D721Med (cell line): ENCODE results near the gene GPR183.

ENCODE experiments used
- DNase-seq: peaks from one replicate; pipeline ENCODE4 v3.0.0; 2011; ENCODE audit warnings: low spot score; ENCODE audit not compliant: insufficient read length
- FAIRE-seq: peaks from 2 replicates; lab custom pipeline; 2011; peaks lifted over from hg19 to GRCh38; lab: Jason Lieb, UNC
- TF ChIP-seq, protein P1 (sequence below): IDR thresholded peaks from 2 replicates; pipeline ENCODE4 v1.5.1; 2012; ENCODE audit warnings: mild to moderate bottlenecking, control low read depth; ENCODE audit not compliant: insufficient read depth; ENCODE audit errors: missing control alignments

The GPR183 gene

DNA sequence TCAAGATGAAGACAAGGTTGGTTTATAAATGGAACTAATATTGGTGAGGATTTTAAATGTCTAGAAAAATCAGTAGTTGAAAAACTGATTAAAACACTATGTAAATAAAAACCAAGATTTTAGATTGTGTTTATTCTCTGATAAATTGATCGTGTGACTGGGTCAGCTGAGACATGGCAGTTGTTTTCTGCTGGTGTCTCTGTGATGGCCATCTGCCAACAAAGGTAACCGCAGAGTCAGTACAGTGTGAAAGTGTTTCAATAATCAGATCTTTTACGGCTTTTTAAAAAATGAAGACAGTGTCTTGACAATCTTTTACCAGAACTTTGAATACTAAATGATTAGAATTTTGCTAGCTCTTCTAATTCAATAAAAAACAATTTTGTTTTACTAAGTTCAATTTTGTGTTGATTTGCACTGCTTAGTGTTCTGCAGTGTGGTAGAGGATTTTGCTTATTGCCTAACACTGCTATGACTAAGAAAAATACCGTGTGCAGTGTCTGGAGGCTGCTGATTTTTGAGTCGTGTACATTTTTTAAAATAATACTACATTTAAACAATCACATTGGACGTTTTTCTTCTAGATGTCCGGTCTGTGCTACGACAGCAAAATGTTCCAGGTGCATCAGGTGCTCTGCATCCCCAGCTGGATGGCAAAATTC, 32.7 kb upstream of the GPR183 start:
- FAIRE-seq (no peak), DNase-seq (no peak)
- TF ChIP-seq, protein P1, sequence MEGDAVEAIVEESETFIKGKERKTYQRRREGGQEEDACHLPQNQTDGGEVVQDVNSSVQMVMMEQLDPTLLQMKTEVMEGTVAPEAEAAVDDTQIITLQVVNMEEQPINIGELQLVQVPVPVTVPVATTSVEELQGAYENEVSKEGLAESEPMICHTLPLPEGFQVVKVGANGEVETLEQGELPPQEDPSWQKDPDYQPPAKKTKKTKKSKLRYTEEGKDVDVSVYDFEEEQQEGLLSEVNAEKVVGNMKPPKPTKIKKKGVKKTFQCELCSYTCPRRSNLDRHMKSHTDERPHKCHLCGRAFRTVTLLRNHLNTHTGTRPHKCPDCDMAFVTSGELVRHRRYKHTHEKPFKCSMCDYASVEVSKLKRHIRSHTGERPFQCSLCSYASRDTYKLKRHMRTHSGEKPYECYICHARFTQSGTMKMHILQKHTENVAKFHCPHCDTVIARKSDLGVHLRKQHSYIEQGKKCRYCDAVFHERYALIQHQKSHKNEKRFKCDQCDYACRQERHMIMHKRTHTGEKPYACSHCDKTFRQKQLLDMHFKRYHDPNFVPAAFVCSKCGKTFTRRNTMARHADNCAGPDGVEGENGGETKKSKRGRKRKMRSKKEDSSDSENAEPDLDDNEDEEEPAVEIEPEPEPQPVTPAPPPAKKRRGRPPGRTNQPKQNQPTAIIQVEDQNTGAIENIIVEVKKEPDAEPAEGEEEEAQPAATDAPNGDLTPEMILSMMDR = no peak

DNA sequence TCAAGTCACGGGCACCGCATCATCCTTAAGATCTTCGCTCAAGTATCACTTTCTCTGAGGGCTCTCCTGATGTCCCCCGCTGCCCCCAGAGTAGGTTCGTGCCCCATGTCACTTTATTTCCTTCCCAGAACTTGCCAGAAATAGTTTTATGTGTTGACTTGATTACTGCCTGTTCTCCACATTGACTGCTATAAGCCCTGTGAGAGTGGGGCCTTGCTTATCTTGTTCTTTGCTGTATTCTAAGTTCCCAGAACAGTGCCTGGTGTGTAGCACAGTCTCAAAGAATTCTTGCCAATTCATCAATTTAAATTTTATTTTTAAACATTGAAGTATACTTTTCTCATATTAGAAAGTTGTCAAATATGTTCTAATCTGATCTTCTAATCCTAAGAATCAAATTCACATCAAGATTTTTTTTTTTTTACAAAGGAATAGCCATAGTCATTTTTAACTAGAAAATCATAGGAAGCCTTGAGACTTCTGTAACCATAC, 32.1 kb upstream of the GPR183 start:
- DNase-seq = no peak
- FAIRE-seq = no peak
- TF ChIP-seq, protein P1 = no peak

DNA sequence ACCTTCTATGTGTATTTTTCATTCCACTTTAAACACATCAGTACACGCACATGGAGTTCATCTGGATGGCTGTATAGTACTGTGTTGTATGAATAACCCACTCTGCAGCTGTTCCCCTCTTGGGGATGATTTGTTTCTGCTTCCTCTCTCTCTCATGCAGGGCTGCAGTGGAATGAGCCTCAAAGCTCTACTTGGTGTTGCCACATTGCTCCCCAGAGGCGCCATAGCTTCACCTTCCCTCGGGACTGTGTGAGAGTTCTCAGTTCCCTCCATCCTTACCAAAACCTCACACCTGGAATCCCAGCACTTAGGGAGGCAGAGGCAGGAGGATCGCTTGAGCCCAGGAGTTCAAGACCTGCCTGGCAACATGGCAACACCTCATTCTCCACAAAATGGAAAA, 28.4 kb upstream of the GPR183 start:
- TF ChIP-seq, protein P1 = no peak
- no peak for FAIRE-seq
- no peak for DNase-seq

DNA sequence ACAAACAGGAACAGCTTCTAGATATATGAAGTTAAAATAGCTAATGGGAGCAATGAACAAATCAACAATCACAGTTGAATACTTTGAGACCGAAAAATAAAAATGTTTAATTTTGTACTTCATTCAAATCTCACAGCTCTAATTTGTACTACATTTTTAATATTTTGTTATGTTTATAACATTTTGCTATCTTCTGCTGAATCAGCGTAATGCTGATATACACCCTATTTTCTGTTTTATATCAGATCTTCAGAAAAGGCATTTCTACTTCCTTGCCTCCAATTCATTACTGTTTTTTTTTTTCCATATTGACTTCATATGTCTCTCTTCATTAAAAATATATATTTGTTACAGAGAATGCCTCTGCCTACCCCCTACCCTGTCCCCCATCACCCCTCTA, 27.9 kb upstream of the GPR183 start:
- TF ChIP-seq, protein P1 = no peak
- FAIRE-seq (no peak), DNase-seq (no peak)

DNA sequence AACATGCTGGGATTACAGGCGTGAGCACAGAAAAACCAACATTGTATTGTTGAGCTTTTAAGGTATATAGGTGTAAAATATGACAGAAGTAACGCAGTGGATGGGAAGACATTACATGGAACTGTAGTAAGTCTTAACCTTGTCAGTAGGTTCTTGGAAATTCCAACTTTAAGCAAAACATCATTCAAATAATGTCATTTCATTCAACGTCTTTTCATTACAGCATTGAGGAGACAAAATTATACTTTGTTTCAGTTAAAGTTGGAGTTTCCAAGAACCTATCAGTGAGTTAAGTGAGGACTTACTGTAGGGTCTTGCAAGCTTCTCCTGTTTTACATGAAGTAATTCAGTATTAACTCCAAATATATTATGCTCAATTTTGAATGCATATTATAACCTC, 27.0 kb upstream of the GPR183 start:
- DNase-seq = no peak
- TF ChIP-seq, protein P1 = no peak
- no peak for FAIRE-seq

DNA sequence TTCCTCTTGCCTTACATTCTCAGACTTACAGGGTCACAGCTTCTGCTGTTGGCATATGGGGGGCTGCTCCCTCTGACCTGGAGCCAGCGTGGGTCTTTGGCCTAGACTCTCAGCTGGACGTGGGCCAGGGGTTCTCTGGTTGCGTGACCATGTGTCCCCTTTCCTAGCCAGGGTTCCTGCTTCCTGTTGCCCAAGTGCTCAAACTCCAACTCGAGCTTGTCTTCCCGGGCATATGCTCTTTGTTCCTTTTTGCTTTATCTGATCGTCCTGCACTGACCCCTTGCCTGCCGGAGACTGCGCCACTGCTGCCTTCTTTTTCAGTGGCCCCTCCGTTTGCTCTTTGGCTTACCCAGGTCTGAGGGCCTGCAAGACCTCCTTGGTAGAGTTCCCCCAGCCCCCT, 25.3 kb upstream of the GPR183 start:
- FAIRE-seq (no peak), DNase-seq (no peak)
- TF ChIP-seq, protein P1 = no peak

DNA sequence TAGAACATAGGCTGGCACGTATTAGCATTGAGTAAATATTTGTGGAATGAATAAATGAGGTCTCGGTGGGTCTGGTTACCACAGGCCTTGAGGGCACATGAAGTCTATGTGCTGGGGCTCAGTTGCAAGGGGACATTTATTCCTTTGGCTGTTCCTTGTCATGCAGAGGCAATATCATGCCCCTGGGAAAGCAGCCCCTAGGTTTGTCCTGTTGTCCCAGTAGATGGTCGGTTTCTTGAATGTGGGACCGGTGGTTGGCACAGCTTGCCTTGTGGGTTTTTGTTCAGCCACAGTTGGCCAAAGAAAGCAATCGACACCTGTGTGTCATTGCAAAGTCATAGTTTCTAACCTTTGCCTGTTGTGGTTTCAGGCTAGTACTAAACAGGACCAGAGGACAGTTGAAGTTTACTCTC, 24.7 kb upstream of the GPR183 start:
- DNase-seq = no peak
- no peak for FAIRE-seq
- TF ChIP-seq, protein P1 = no peak
